ENCODE results near the gene SIK3. TPM values are rescaled to one million over a fixed set of nuclear protein-coding genes. Genes with fewer than 3 reads are reported as not detected.

SIK3 gene
- total RNA-seq, 1 donor from 2014 or later, result 15.1 TPM

DNA sequence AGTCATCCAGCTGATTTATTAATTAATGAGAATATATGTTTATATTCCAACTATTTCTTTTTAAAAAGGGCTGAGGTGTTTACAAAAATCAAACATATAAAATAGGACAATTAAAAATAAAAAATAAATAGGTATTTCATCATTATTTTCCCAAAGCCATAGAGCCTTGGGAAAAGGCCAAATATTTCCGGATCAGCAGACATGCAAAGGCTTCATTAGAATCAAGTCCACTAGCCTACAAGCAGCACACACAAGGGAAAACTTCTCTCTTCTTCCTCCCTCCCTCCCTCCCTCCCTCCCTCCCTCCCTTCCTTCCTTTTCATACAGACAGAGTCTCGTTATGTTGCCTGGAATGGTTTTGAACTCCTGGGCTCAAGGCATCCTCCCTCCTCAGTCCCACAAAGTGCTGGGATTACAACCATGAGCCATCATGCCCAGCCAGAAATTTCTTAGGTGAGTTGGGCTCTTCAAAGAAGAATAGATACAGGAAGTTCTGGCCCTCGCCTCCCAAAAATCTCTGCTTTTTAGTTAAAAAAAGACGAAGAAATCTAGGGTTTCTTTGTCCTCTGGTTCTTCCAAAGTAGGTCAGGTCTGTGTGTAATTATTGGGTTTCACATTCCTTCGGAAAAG, 121.2 kb downstream of the SIK3 start:
- no peak for DNase-seq (ENCODE audit: extremely low read depth, low read depth, low spot score)

DNA sequence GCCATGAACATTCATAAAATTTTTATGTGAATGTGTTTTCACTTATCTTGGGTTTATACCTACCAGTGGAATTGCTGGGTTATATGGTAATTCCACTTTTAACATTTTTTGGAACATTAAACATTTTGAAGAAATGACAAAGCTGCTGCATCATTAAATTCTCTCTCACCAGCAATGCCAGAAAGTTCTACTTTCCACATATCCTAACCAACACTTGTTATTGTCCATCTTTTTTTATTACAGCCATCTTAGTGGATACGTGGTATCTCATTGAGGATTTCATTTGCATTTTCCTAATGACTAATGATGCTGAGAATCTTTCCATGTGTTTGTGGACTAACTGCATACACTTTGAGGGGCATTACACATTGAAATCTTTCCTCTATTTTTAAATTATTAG, 122.6 kb downstream of the SIK3 start:
- DNase-seq (ENCODE audit: extremely low read depth, low read depth, low spot score), result no peak

DNA sequence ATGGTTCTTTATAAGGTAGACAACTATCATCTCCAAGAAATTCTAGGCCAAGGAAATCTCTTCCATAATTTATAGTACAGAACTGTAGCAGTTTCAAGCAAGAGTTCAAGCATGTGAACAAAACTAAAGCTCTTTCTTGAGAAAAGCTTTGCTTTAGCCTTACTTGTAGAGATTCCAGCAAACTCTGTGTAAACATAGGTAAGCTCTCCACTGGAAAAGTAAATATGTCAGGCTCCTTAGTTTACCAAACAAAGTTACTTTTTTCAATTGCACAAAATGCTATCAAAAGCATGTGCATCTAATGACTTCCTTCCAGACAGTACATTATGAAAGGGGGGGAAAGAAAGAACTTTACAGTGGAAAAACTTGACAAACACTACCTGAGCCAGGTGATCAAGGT, 125.0 kb downstream of the SIK3 start:
- no peak for DNase-seq (ENCODE audit: extremely low read depth, low read depth, low spot score)

DNA sequence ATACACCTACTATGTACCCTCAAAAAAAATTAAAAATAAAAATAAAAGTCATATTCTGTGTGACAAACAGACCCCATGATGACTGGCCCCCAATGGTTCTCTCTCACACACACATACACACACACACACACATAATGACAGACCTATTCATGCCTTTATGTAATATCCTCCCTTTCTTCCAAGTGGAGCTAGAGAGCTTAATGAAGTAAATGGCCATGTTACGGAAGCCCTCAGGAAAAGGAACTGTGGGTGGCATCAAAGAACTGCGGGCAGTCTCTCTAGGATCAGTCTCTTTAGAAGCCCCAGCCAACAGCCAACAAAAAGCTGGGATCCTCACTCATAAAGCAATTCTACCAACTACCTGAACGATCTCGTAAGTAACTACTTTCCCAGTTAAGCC, 125.5 kb downstream of the SIK3 start:
- no peak for DNase-seq (ENCODE audit: extremely low read depth, low read depth, low spot score)

DNA sequence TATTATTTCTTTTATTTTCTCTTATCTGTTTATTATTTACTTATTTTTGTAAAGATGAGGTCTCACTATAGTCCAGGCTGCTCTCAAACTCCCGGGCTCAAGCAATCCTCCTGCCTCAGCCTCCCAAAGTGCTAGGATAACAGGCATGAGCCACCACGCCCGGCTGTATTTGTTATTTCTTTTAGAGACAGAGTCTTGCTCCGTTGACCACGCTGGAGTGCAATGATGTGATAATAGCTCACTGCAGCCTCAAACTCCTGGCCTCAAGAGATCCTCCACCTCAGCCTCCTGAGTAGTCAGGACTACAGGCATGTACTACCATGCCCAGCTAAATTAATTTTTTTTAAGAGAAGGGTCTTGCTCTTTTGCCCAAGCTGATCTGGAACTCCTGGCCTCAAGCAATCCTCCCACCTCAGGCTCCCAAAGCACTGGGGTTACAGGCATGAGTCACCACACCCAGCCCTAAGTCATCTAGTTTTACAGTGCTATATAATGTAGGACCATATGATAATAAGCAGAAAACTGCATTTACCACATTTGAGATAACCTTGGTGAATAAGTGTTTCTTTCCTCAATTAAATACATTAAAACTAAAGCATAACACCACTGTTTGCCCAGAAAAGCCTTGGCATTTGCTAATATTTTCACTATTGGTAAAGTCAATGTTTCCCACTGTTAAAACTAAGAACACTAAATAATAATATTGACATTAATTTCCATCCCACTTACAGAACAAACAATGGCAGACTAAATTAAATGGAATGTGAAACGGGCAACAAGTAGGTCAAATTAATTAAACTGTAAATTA, 127.5 kb downstream of the SIK3 start:
- no peak for DNase-seq (ENCODE audit: extremely low read depth, low read depth, low spot score)

DNA sequence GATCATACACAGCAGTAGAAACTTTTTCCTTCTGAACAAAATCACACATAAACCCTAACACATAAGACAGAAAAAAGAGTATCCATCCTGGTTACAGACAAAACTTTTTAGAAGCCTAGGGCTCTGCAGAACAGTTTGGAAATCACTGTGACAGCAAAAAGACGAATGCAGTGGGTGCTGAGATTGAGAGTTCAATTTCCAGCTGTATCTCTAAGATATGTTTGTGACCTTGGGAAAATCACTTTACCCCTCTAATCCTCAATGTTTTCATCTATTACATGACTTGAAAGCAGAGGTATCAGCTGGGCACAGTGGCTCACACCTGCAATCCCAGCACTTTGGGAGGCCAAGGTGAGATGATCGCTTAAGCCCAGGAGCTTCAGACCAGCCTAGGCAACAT, 128.5 kb downstream of the SIK3 start:
- DNase-seq (ENCODE audit: extremely low read depth, low read depth, low spot score), result no peak

DNA sequence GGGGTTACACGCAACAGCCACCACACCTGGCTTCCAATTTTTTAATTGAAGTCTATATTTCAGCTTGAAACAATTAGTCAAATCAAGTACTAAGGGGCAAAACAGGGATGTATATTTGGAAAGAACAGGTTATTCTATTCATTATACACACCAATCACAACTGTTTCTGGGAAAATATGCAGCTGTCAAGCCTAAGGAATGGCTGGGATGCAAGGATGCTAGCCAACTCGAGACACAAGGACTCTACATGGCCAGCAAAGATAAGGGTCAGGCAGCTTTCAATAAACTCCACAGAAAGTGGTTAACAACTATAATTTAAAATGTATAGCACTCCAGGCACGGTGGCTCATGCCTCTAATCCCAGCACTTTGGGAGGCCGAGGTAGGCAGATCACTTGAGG, 134.0 kb downstream of the SIK3 start:
- no peak for DNase-seq (ENCODE audit: extremely low read depth, low read depth, low spot score)

DNA sequence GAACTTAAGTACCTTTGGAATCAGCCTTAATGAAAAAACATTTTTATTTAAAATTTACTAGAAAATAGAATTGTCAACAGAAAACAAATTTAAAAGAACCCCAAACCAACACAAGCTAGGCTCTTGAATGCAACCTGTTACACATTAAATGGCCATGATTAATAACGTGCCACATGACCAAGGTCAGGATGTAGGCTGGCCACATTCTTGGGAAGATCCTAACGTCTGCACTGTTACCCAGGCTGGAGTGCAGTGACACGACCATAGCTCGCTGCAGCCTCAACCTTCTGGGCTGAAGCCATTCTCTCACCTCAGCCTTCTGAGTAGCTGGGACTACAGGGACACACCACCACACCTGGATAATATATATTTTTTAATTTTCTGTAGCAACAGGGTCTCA, 134.4 kb downstream of the SIK3 start:
- no peak for DNase-seq (ENCODE audit: extremely low read depth, low read depth, low spot score)

DNA sequence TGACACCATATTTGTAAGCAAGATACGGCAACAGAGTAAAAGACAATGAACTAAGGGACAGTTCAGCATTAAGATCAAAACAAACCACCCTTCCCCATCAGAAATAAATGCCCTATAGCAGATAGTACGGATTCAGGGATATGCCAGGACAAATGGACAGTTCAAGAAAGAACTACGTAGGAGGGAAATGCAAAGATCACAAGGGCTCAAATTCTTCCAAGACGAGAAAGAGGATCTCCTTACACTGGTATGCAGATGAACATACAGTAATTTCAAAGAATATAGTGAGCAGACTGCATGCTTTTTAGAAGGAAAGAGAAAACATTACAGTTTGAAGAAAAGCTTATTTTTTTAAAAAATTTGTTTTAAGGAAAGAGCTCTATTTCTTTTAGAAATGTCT, 136.1 kb downstream of the SIK3 start:
- DNase-seq (ENCODE audit: extremely low read depth, low read depth, low spot score), result no peak

DNA sequence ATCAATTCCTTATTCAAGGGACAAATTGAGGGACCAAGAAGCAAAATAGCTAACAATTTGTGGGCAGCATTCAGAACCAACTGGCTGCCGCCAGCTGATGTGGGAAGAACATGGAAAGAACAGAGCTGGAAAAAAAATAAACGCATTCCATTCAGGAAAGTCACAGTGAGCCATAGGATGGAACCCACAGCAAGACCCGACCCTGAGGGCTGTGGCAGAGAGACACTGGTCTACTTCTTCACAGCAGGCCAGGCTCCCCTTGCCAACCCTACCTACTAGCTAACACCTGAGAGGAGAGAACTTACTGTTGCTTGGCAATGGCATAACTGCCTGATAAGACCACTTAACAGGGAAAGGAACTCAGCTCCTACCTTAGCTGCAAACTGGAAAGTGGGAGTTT, 137.3 kb downstream of the SIK3 start:
- no peak for DNase-seq (ENCODE audit: extremely low read depth, low read depth, low spot score)

DNA sequence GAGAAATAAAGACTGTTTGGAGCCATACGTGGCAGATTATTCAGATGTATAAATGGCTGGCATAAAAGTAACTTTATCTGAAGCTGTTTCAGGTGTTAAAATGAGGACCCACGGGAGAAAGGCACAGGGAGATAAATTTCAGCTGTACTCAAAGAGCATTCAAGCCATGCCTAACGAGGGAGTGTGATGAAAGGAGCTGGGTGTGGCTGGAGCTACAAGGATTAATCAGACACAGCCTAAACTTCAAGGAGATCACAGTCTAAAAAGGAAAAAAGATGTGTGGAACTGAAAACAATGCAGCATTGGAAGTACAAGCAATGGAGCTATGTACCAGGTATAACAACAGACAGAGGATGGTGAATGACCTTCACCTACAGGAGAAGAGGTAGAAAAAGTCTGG, 140.0 kb downstream of the SIK3 start:
- no peak for DNase-seq (ENCODE audit: extremely low read depth, low read depth, low spot score)

DNA sequence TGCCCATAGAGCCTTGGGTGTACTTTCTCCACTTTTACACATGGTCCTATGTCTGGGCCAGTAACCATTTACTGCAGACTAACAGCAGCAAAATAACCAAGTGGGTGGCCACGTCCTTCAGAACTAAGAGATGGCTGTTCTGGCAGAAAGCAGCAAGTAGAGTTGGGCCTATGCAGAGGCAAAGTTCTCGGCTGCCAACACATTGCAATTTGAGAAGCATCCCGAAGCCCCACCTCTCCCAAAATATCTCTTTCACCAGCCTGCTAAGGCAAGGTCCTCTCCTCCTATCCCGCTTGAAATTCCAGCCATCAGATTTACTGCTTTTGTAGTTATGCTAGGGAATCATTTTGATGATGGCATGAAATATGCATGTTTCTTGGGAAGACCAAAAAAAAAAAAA, 142.3 kb downstream of the SIK3 start:
- no peak for DNase-seq (ENCODE audit: extremely low read depth, low read depth, low spot score)

DNA sequence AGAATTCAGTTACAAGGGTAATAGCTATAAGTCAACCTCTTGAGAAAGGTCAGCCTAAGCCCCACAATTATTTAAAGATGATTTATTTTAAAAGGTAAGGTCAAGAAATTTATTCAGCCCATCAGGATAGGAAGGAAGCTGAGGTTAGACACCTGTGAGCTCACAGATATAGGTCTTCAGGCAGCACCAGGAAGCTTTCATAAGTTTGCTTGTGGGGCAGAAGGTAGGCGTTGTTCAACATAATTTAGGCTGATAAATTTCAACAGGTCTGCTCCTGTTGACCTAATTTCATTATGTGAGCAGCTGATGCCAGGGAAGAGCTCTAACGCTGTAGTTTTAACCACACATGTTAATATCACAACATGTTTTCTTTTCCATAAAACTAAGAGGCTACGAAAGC, 142.7 kb downstream of the SIK3 start:
- no peak for DNase-seq (ENCODE audit: extremely low read depth, low read depth, low spot score)

DNA sequence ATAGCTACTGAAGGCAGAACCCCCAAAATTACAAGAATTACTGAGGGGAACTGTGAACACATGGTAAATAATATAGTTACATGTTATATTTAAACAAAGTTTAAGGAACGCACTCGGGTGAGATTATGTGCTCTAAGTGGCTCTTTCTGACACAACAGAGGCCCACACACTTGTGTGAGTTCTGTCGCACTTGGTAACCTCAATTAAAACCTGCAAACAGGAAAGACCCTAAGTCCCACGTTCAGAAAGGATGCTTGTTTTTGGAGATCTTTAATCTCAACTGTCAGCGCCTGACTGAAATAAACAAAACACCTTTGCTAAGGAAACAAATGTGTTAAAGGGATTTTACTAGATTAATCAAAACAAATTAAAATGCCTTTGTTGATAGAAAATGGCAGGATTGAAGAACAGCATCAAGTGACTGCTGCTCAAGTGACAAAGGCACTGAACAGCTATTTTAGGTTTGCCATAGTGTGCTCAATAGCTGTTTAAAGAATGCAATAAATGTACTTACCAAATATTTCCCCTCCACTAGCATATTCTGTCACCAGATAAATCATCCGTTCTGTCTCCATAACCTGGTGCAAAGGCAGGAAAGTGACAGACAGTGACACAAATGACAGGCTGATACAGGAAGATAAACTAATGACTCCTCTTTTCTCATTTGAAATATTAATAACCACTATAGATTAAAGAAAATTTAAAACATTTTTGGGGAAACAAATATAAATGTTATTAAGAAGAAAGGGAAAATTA, 144.5 kb downstream of the SIK3 start:
- DNase-seq (ENCODE audit: extremely low read depth, low read depth, low spot score), result no peak

DNA sequence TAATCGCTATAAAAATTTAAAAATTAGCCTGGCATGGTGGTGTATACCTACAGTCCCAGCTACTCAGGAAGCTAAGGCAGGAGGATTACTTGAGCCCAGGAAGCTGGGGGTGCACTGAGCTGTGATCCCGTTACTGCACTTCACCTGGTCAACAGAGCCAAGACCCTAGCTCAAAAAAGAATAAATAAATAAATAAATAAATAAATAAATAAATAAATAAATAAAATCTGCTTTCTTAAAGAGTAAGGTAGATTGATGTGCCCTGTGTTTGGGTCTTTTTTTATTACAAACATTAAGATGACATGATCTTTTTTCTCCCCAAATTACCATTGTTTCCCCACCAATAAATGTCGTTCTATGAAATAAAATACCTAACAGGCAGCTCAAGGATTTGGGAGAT, 146.5 kb downstream of the SIK3 start:
- DNase-seq (ENCODE audit: extremely low read depth, low read depth, low spot score), result no peak

DNA sequence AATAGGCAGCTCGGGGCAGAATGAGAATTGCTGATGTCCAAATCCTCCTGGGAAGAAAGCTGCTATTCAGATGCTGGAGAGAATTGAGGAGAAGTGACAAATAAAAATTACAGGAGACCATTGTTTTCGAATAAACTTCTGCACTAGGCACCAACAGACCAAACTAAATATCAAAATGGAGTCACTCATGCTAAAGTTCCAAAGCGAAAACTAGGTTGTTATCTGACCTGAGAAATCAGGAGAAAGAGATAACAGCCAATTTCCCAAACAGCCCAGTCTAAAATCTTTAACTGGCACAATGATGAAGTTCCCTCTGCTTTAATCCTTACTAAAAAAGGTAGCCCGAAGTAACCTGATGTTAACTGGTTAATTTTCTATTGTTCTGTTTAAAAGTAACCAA, 148.0 kb downstream of the SIK3 start:
- DNase-seq (ENCODE audit: extremely low read depth, low read depth, low spot score), result no peak

DNA sequence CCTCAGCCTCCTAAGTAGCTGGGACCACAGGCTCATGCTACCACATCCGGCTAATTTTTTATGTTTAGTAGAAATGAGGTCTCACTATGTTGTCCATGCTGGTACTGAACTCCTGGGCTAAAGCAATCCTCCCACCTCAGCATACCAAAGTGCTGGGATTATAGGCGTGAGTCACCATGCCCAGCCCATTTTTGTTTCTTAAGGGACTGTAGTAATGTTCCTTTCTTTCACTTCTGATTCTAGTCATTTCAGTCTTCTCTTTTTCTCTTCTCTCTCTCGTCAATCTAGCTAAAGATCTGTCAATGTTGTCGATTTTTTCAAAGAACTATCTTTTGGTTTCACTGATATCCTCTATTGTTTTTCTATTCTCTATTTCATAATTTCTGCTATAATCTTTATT, 149.8 kb downstream of the SIK3 start:
- DNase-seq (ENCODE audit: extremely low read depth, low read depth, low spot score), result no peak

DNA sequence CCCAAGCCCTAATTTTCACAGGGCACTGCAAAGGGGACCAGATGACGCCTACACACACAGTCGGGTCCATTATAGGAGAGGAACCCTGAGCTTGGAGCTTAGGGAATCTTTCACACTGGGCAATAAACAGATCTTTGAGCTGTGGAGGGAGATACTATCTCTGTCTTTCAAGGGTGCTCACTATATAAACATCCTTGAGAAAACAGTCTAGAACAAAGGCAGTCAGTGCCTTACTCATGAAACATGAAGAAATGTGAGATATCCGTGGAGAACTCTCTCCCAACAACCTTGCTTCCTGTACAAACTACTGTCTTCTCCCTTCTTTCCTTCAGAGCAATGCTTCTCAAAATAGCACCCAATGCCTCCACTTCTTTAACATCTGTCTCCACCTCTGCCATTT, 151.8 kb downstream of the SIK3 start:
- no peak for DNase-seq (ENCODE audit: extremely low read depth, low read depth, low spot score)

DNA sequence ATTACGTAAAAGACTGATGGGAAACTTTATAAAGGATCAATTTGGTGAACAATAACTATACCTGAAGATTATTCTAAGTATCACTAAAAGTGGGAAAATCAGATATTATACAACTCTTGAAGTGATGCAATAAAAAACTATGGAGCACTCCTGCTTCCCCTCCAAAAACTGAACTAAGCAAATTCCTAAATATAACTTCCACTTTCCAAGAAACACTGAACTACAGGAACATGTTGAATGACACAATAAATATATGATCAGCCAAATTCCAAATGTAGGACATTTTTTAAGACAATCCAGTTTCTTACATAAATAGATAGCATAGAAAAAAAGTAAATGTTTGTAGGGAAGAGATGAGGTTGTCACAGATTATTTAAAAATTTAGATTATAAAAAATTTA, 158.7 kb downstream of the SIK3 start:
- no peak for DNase-seq (ENCODE audit: extremely low read depth, low read depth, low spot score)

DNA sequence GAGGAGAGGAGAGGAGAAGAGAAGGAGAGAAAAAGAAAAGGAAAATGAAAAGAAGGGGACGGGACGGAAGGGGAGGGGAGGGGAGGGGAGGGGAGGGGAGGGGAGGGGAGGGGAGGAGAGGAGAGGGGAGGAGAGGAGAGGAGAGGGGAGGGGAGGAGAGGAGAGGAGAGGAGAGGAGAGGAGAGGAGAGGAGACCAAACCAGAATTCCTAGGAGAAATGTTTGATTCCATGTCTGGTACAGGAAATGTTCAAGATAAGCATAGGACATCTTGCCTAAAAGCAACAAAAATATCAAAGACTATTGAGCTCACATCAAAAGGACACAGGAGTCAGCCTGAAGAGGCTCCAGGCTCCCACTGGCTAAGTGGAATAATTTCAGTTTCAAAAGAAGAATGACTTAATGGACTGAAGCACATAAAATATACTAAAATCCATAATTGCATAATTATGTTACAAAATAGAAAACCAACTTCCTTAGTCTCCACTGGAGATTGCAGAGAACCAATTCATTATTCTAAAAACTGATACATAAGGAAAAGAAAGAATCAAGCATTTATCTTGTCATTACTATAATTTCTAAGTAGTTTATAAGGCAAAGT, 159.7 kb downstream of the SIK3 start:
- no peak for DNase-seq (ENCODE audit: extremely low read depth, low read depth, low spot score)

DNA sequence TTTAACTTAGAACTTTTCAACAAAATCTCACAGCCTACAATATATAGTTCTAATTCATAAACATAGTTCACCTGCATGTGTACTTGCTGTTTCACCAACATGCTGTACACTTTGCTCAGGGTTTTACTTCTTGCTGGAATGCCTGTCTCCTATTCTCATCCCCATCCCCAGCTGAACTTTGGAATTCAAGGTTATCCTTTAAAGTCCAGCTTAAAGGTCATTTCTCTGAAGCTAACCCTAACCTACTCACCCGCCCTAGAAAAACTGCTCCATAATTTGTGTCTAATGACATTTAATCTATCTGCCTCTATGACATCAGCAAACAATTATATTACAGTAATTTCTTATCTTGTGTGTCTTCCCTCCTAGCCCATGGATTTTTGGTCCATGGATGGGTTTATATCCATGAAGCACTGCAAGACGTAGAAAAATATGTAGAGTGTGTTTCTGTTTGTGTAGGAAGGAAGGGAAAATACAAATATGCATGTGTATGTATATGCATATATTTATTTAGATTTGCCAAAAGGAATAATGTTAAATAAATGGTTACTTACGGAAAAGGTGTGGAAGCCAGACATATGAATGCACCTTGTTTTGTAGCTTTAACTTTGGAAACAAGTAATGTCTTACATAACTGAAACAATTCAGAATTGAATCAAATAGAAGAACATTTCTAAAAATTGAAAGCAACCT, 161.3 kb downstream of the SIK3 start:
- no peak for DNase-seq (ENCODE audit: extremely low read depth, low read depth, low spot score)
